HL-60 (cell line): Measurements from ENCODE around the gene ACKR2.

Source experiments
- CTCF ChIP-seq: IDR thresholded peaks from one replicate; pipeline ENCODE4 v1.5.1; 2011; ENCODE audit warnings: low read length, control low read depth, inconsistent platforms; ENCODE audit not compliant: insufficient read depth
- GABPA ChIP-seq: IDR thresholded peaks from 2 replicates; pipeline ENCODE4 v1.6.1; 2012; ENCODE audit warnings: low read depth
- POLR2AphosphoS5 ChIP-seq: IDR thresholded peaks from 2 replicates; pipeline ENCODE4 v1.6.1; 2012; ENCODE audit warnings: low read depth
- SPI1 ChIP-seq: IDR thresholded peaks from 2 replicates; pipeline ENCODE4 v1.6.1; 2012; ENCODE audit warnings: low read depth, mild to moderate bottlenecking, borderline replicate concordance
- TF ChIP-seq, protein P1 (sequence below): IDR thresholded peaks from 2 replicates; pipeline ENCODE4 v1.6.1; 2012; ENCODE audit warnings: low read depth; ENCODE audit not compliant: insufficient replicate concordance

DNA sequence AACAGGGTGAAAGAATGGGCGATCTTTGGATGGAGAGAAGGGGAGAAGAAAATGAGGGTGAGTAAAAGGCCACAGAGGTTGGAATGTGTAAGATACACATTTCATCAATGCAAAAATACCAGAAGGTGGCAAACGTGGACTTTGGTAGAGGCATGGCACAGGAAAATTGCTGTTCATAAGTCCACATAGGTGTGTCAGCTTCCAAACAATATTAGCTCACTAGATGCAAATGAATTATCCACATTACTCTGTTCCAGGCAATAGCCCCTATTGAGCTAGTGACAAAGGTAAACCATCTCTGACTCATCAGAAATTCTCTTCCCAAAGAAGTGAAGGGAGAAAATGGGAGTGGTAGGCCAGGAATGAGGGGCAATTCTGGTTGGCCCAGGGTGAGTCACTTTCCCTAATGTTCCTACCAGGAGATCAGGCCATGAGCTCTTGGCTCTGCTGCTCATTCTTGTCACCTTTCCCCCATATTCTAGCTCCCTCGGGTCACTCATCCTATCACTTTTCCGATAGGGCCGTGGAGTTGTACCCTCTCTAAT is 19.9 kb downstream of the ACKR2 start:
- TF ChIP-seq CTCF: no peak
- no peak for TF ChIP-seq POLR2AphosphoS5
- no peak for TF ChIP-seq GABPA
- TF ChIP-seq SPI1: no peak
- TF ChIP-seq, protein P1, sequence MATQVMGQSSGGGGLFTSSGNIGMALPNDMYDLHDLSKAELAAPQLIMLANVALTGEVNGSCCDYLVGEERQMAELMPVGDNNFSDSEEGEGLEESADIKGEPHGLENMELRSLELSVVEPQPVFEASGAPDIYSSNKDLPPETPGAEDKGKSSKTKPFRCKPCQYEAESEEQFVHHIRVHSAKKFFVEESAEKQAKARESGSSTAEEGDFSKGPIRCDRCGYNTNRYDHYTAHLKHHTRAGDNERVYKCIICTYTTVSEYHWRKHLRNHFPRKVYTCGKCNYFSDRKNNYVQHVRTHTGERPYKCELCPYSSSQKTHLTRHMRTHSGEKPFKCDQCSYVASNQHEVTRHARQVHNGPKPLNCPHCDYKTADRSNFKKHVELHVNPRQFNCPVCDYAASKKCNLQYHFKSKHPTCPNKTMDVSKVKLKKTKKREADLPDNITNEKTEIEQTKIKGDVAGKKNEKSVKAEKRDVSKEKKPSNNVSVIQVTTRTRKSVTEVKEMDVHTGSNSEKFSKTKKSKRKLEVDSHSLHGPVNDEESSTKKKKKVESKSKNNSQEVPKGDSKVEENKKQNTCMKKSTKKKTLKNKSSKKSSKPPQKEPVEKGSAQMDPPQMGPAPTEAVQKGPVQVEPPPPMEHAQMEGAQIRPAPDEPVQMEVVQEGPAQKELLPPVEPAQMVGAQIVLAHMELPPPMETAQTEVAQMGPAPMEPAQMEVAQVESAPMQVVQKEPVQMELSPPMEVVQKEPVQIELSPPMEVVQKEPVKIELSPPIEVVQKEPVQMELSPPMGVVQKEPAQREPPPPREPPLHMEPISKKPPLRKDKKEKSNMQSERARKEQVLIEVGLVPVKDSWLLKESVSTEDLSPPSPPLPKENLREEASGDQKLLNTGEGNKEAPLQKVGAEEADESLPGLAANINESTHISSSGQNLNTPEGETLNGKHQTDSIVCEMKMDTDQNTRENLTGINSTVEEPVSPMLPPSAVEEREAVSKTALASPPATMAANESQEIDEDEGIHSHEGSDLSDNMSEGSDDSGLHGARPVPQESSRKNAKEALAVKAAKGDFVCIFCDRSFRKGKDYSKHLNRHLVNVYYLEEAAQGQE: no peak
